ENCODE results near the gene C18orf54.

The C18orf54 gene

GRCh38 chr18:54411781-54412180, 54.1 kb downstream of the C18orf54 start (continued):
- TF ChIP-seq ZNF26 (tag by site-specific recombination; IDR thresholded peaks at IDR 0.05) (no peak), ZNF785 (tag by site-specific recombination; IDR thresholded peaks at IDR 0.05) (no peak), ZNF768 (tag by site-specific recombination; IDR thresholded peaks at IDR 0.05) (no peak), ATF2 (tag by site-specific recombination; IDR thresholded peaks at IDR 0.05; ENCODE audit: low read depth) (no peak)
- TF ChIP-seq, protein P1, sequence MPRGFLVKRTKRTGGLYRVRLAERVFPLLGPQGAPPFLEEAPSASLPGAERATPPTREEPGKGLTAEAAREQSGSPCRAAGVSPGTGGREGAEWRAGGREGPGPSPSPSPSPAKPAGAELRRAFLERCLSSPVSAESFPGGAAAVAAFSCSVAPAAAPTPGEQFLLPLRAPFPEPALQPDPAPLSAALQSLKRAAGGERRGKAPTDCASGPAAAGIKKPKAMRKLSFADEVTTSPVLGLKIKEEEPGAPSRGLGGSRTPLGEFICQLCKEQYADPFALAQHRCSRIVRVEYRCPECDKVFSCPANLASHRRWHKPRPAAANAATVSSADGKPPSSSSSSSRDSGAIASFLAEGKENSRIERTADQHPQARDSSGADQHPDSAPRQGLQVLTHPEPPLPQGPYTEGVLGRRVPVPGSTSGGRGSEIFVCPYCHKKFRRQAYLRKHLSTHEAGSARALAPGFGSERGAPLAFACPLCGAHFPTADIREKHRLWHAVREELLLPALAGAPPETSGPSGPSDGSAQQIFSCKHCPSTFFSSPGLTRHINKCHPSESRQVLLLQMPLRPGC (tag by site-specific recombination; IDR thresholded peaks at IDR 0.05): no peak

- Histone ChIP-seq H3K27ac (ENCODE audit: extremely low read depth, low read depth, low read length) (no peak overlapping the region), H3K4me1 (ENCODE audit: control insufficient read depth, insufficient read depth, low read length) (no peaks in the 10 kb centered on the region), H3K9me3 (ENCODE audit: control insufficient read depth, insufficient read depth, low read depth, low read length) (no peaks in the 10 kb centered on the region), H3K4me3 (ENCODE audit: low read depth, low read length) (no peak overlapping the region), H3K36me3 (ENCODE audit: control insufficient read depth in 2 of 2, insufficient read depth in 1 of 2, low read length in 2 of 2) (no peaks in the 10 kb centered on the region)
- TF ChIP-seq, protein P2, sequence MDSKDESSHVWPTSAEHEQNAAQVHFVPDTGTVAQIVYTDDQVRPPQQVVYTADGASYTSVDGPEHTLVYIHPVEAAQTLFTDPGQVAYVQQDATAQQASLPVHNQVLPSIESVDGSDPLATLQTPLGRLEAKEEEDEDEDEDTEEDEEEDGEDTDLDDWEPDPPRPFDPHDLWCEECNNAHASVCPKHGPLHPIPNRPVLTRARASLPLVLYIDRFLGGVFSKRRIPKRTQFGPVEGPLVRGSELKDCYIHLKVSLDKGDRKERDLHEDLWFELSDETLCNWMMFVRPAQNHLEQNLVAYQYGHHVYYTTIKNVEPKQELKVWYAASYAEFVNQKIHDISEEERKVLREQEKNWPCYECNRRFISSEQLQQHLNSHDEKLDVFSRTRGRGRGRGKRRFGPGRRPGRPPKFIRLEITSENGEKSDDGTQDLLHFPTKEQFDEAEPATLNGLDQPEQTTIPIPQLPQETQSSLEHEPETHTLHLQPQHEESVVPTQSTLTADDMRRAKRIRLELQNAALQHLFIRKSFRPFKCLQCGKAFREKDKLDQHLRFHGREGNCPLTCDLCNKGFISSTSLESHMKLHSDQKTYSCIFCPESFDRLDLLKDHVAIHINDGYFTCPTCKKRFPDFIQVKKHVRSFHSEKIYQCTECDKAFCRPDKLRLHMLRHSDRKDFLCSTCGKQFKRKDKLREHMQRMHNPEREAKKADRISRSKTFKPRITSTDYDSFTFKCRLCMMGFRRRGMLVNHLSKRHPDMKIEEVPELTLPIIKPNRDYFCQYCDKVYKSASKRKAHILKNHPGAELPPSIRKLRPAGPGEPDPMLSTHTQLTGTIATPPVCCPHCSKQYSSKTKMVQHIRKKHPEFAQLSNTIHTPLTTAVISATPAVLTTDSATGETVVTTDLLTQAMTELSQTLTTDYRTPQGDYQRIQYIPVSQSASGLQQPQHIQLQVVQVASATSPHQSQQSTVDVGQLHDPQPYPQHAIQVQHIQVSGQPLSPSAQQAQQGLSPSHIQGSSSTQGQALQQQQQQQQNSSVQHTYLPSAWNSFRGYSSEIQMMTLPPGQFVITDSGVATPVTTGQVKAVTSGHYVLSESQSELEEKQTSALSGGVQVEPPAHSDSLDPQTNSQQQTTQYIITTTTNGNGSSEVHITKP (tag by site-specific recombination; IDR thresholded peaks at IDR 0.05): no peak
- TF ChIP-seq ZBTB48 (tag by site-specific recombination; IDR thresholded peaks at IDR 0.05) (no peak), BCL11A (tag by site-specific recombination; IDR thresholded peaks at IDR 0.05; ENCODE audit: low read depth) (no peak), ZBTB21 (tag by site-specific recombination; IDR thresholded peaks at IDR 0.05) (no peak), RBAK (tag by site-specific recombination; IDR thresholded peaks at IDR 0.05) (no peak), GFI1B (tag by site-specific recombination; IDR thresholded peaks at IDR 0.05) (no peak), CTCF (tag by site-specific recombination; IDR thresholded peaks at IDR 0.05) (no peak)
- ChIA-PET CTCF (interaction anchor here (1.3 kb wide), 1 partner anchor 256 kb away, joined by 4 read pairs; no protein-coding TSS in a partner anchor), POLR2A (no interaction called here)
Measured at GRCh38 chr18:54415086-54415485, 57.4 kb downstream of the C18orf54 start.

DNA sequence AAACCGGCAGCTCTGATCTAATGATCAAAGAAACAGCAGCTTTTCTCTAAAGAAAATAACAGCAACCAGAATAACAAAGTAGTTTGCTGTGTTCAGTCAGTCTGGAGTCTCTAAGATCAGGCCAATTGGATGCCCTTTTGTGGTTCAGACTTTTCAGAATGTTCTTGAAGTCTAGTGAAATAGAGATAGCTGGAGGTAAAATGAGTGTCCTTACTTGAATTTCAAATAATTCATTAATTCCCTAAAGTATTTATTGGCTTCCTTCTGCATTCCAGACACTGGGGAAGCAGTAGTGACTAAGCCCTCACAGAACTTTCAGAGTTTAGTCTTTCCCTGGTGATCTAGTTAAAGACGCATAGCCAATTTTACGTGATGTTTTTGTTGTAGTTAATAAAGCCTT, 58.7 kb downstream of the C18orf54 start:
- no peak overlapping the region for H3K4me3 ChIP-seq (ENCODE audit: low read depth, low read length)
- CTCF ChIA-PET: interaction anchor here (0.6 to 1.3 kb wide), 4 partner anchors 142 to 567 kb away, joined by 3 to 7 read pairs (median 4); no protein-coding TSS in a partner anchor
- no peaks in the 10 kb centered on the region for H3K4me1 ChIP-seq (ENCODE audit: control insufficient read depth, insufficient read depth, low read length)
- no peaks in the 10 kb centered on the region for H3K36me3 ChIP-seq (ENCODE audit: control insufficient read depth in 2 of 2, insufficient read depth in 1 of 2, low read length in 2 of 2)
- H3K9me3 ChIP-seq (ENCODE audit: control insufficient read depth, insufficient read depth, low read depth, low read length): no peaks in the 10 kb centered on the region
- POLR2A ChIA-PET: no interaction called here
- no peak overlapping the region for H3K27ac ChIP-seq (ENCODE audit: extremely low read depth, low read depth, low read length)
- TF ChIP-seq CTCF (tag by site-specific recombination; IDR thresholded peaks at IDR 0.05): no peak
- no peak for TF ChIP-seq ZFP69B (tag by site-specific recombination; IDR thresholded peaks at IDR 0.05)
- TF ChIP-seq ZNF394 (tag by site-specific recombination; IDR thresholded peaks at IDR 0.05; ENCODE audit: borderline replicate concordance): no peak
- no peak for TF ChIP-seq ZNF221 (tag by site-specific recombination; IDR thresholded peaks at IDR 0.05; ENCODE audit: borderline replicate concordance)
- TF ChIP-seq ZNF24 (tag by site-specific recombination; IDR thresholded peaks at IDR 0.05): no peak
- no peak for TF ChIP-seq SALL2 (tag by site-specific recombination; IDR thresholded peaks at IDR 0.05; ENCODE audit: borderline replicate concordance)
- TF ChIP-seq ZNF184 (tag by site-specific recombination; IDR thresholded peaks at IDR 0.05): no peak
- no peak for TF ChIP-seq ZNF654 (tag by site-specific recombination; IDR thresholded peaks at IDR 0.05; ENCODE audit: low read depth)
- no peak for TF ChIP-seq ZNF596 (tag by site-specific recombination; IDR thresholded peaks at IDR 0.05)
- no peak for TF ChIP-seq MEIS1 (CRISPR knock-in tag; IDR thresholded peaks at IDR 0.05; ENCODE audit: borderline replicate concordance)

All from HEK293 (cell line).